PC-9 (cell line): Measurements from ENCODE around the gene HOXC12.

Source experiments
- EZH2 ChIP-seq: fragments of 200-600 bp; sonication (generic); IDR thresholded peaks from 2 replicates; pipeline ENCODE4 v1.8.0; 2017; ENCODE audit warnings: antibody characterized with exemption, low read depth
- TF ChIP-seq, protein P1 (sequence below): fragments of 200-600 bp; sonication (generic); conservative IDR thresholded peaks from 2 replicates; pipeline ENCODE4 v1.6.1; 2017; ENCODE audit warnings: mixed run types, antibody characterized with exemption, mild to moderate bottlenecking, moderate library complexity

- TF ChIP-seq, protein P1, sequence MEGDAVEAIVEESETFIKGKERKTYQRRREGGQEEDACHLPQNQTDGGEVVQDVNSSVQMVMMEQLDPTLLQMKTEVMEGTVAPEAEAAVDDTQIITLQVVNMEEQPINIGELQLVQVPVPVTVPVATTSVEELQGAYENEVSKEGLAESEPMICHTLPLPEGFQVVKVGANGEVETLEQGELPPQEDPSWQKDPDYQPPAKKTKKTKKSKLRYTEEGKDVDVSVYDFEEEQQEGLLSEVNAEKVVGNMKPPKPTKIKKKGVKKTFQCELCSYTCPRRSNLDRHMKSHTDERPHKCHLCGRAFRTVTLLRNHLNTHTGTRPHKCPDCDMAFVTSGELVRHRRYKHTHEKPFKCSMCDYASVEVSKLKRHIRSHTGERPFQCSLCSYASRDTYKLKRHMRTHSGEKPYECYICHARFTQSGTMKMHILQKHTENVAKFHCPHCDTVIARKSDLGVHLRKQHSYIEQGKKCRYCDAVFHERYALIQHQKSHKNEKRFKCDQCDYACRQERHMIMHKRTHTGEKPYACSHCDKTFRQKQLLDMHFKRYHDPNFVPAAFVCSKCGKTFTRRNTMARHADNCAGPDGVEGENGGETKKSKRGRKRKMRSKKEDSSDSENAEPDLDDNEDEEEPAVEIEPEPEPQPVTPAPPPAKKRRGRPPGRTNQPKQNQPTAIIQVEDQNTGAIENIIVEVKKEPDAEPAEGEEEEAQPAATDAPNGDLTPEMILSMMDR, result no peak
- no peak for TF ChIP-seq EZH2
These were observed 1.6 kb upstream of the HOXC12 start for GRCh38 chr12:53952871-53953734.
